Measurements from ENCODE around the gene GDI2.

DNA sequence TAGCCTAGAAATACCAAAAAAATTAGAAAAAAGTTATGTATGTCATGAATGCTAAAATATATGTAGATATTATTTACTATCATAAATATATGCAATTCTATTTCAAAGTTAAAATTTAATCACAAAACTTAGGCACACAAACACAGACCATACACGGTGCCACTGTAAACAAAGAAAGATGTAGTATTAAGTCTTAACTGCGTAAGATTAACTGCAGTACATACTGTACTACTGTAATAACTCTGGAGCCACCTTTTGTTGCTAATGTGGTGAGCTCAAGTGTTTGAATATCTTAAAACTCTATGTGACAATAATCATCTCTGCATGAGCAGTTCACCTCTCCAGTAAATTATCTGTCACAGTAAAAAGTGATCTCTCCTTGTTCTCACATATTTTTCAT lies 23.6 kb downstream of the GDI2 start:
- TF ChIP-seq, protein P1, sequence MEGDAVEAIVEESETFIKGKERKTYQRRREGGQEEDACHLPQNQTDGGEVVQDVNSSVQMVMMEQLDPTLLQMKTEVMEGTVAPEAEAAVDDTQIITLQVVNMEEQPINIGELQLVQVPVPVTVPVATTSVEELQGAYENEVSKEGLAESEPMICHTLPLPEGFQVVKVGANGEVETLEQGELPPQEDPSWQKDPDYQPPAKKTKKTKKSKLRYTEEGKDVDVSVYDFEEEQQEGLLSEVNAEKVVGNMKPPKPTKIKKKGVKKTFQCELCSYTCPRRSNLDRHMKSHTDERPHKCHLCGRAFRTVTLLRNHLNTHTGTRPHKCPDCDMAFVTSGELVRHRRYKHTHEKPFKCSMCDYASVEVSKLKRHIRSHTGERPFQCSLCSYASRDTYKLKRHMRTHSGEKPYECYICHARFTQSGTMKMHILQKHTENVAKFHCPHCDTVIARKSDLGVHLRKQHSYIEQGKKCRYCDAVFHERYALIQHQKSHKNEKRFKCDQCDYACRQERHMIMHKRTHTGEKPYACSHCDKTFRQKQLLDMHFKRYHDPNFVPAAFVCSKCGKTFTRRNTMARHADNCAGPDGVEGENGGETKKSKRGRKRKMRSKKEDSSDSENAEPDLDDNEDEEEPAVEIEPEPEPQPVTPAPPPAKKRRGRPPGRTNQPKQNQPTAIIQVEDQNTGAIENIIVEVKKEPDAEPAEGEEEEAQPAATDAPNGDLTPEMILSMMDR (IDR thresholded peaks at IDR 0.05), result no peak
- TF ChIP-seq POLR2A (IDR thresholded peaks at IDR 0.05), result no peak

All from uterus (tissue), 2 donors.